Tibial nerve (tissue), 4 donors: ENCODE data around the gene SUSD4. TPM values are rescaled to one million over a fixed set of nuclear protein-coding genes. Genes with fewer than 3 reads are reported as not detected.
"Not testable (repeated sequence)": the region's sequence is repeated elsewhere in the genome, so short reads cannot be mapped to it uniquely, and the experiment has no call there.

Experiments
- DNase-seq, 2 donors: peaks; one replicate each; pipeline ENCODE4 v3.0.0-alpha.2; 2019; ENCODE audit warnings: low spot score in 2 of 2
- H3K27ac ChIP-seq, 4 donors: fragments of 200-600 bp; sonication (generic) in 3 of 4; one replicate each; pipeline ENCODE4 v1.5.1; 2017 to 2019; ENCODE audit warnings: mild to moderate bottlenecking in 1 of 4
- H3K27me3 ChIP-seq, 2 donors: fragments of 200-600 bp; sonication (generic) in 1 of 2; one replicate each; pipeline versions ENCODE4 v1.5.1 to v1.6.0; 2017 to 2019
- H3K36me3 ChIP-seq, 3 donors: fragments of 200-600 bp; sonication (generic); one replicate each; pipeline ENCODE4 v1.5.1; 2018 to 2019
- H3K4me1 ChIP-seq, 4 donors: fragments of 200-600 bp; sonication (generic) in 3 of 4; one replicate each; pipeline ENCODE4 v1.5.1; 2017 to 2019
- H3K4me3 ChIP-seq, 4 donors: fragments of 200-600 bp; sonication (generic) in 3 of 4; one replicate each; pipeline ENCODE4 v1.5.1; 2017 to 2019; ENCODE audit warnings: mild to moderate bottlenecking in 1 of 4, moderate library complexity in 1 of 4
- H3K9me3 ChIP-seq, 4 donors: fragments of 200-600 bp; sonication (generic) in 3 of 4; one replicate each; pipeline ENCODE4 v1.5.1; 2017 to 2019
- CTCF ChIP-seq, 5 experiments: fragments of 200-600 bp in 3 of 5; fragments of 450-650 bp in 2 of 5; sonication (generic) in 3 of 5; IDR thresholded peaks; one replicate each; pipeline ENCODE4 v1.5.1; 2016 to 2019; ENCODE audit warnings: antibody characterized with exemption in 5 of 5, mild to moderate bottlenecking in 3 of 5, moderate library complexity in 2 of 5
- EP300 ChIP-seq, 2 donors: sonication (generic); formaldehyde crosslinking; IDR thresholded peaks; one replicate each; pipeline ENCODE4 v1.6.1; 2017; ENCODE audit warnings: antibody characterized with exemption in 2 of 2, mild to moderate bottlenecking in 1 of 2
- POLR2A ChIP-seq, 2 donors: fragments of 450-650 bp; IDR thresholded peaks; one replicate each; pipeline ENCODE4 v1.6.1; 2017; ENCODE audit warnings: antibody characterized with exemption in 2 of 2, mild to moderate bottlenecking in 2 of 2, moderate library complexity in 2 of 2
- WGBS, 2 donors: methylation state at CpG; one replicate each; pipeline ENCODE4 v1.1.5; 2018; 5-methylcytosine and 5-hydroxymethylcytosine counted together
- total RNA-seq, 4 donors: library from RNA; depleted of rRNA; stranded (reverse); fragments of >200 nt; gene quantifications; one replicate each; pipeline ENCODE4 v1.1.0, GENCODE V29; 2016

SUSD4 gene
- total RNA-seq, 4 donors from 2014 or later, result not detected

- Histone ChIP-seq H3K36me3 (no peaks in the 10 kb centered on the region), H3K4me3 (no peak overlapping the region), H3K27ac (no peak overlapping the region), H3K4me1 (no peaks in the 10 kb centered on the region), H3K9me3 (no peaks in the 10 kb centered on the region), H3K27me3 (no peaks in the 10 kb centered on the region)
- TF ChIP-seq CTCF (IDR thresholded peaks at IDR 0.05), result no peak
- no peak for TF ChIP-seq POLR2A (IDR thresholded peaks at IDR 0.05)
- no peak for TF ChIP-seq EP300 (IDR thresholded peaks at IDR 0.05)
- WGBS, 2 donors, result 78 to 87% methylated on average over 8 of the region's 8 CpGs
- no peak for DNase-seq
Observed at GRCh38 chr1:223257856-223258550, 106.0 kb downstream of the SUSD4 start.

- 88 to 100% methylated on average over 3 of the region's 3 CpGs for WGBS, 2 donors
- no peak overlapping the region for H3K27ac ChIP-seq
- no peaks in the 10 kb centered on the region for H3K9me3 ChIP-seq
- no peak overlapping the region for H3K4me3 ChIP-seq
- DNase-seq, result no peak
- H3K27me3 ChIP-seq, result no peaks in the 10 kb centered on the region
- TF ChIP-seq EP300 (IDR thresholded peaks at IDR 0.05) (no peak), CTCF (IDR thresholded peaks at IDR 0.05) (no peak), POLR2A (IDR thresholded peaks at IDR 0.05) (no peak)
- H3K36me3 ChIP-seq, result no peaks in the 10 kb centered on the region
- H3K4me1 ChIP-seq, result no peaks in the 10 kb centered on the region
Observed at GRCh38 chr1:223256034-223256433, 107.9 kb downstream of the SUSD4 start.

- Histone ChIP-seq H3K27ac (no peak overlapping the region), H3K4me3 (no peak overlapping the region), H3K9me3 (no peaks in the 10 kb centered on the region), H3K36me3 (no peaks in the 10 kb centered on the region), H3K27me3 (no peaks in the 10 kb centered on the region), H3K4me1 (no peaks in the 10 kb centered on the region)
- TF ChIP-seq EP300 (IDR thresholded peaks at IDR 0.05) (no peak), CTCF (IDR thresholded peaks at IDR 0.05) (no peak), POLR2A (IDR thresholded peaks at IDR 0.05) (no peak)
- DNase-seq, result no peak
- 83 to 87% methylated on average over 3 of the region's 3 CpGs for WGBS, 2 donors
Observed at GRCh38 chr1:223253916-223254315, 110.1 kb downstream of the SUSD4 start.

GRCh38 chr1:223251387-223251786 lies 112.6 kb downstream of the SUSD4 start:
- H3K36me3 ChIP-seq, H3K27ac ChIP-seq, H3K4me1 ChIP-seq, H3K4me3 ChIP-seq, H3K27me3 ChIP-seq, DNase-seq, H3K9me3 ChIP-seq: not testable (repeated sequence)
- 79 to 97% methylated on average over 2 of the region's 2 CpGs for WGBS, 2 donors

- WGBS, 2 donors, result 81 to 85% methylated on average over 6 of the region's 6 CpGs
- Histone ChIP-seq H3K9me3 (no peaks in the 10 kb centered on the region), H3K4me3 (no peak overlapping the region), H3K36me3 (no peaks in the 10 kb centered on the region), H3K27ac (no peak overlapping the region), H3K4me1 (no peaks in the 10 kb centered on the region), H3K27me3 (no peaks in the 10 kb centered on the region)
- TF ChIP-seq EP300 (IDR thresholded peaks at IDR 0.05), result no peak
- TF ChIP-seq POLR2A (IDR thresholded peaks at IDR 0.05), result no peak
- TF ChIP-seq CTCF (IDR thresholded peaks at IDR 0.05), result no peak
- DNase-seq, result no peak
Observed at GRCh38 chr1:223250632-223251015, 113.4 kb downstream of the SUSD4 start.
